ENCODE measurements around the gene NUDT21.
A peak's percentile ranks its signal among the peaks of the same experiment; 100 is the strongest.

The NUDT21 gene

GRCh38 chr16:56425439-56425832, 25.7 kb downstream of the NUDT21 start, which contains the start of gene AMFR:
Gene AMFR, minus strand, starts transcription at chr16:56425545. Its CDS starts 218 bp downstream, at chr16:56425327.
- Histone ChIP-seq H3K27me3 (no peaks in the 10 kb centered on the region), H3K36me3 (peaks cover 3% of the 10 kb centered on the region), H3K4me1 (ENCODE audit: control insufficient read depth in 1 of 2, insufficient read depth in 1 of 2, low read depth in 1 of 2, low read length in 1 of 2) (peaks cover 18 to 22% of the 10 kb centered on the region in 2 experiments), H3K27ac (peak within 1 kb of the TSS; percentile 71), H3K9me3 (no peaks in the 10 kb centered on the region), H3K4me3 (ENCODE audit: low read depth in 1 of 2, low read length in 1 of 2) (peak within 1 kb of the TSS; percentile 77 to 81)
- peak; percentile 72 for TF ChIP-seq CTCF (IDR thresholded peaks at IDR 0.05)

GRCh38 chr16:56424791-56425438, 26.2 kb downstream of the NUDT21 start:
- TF ChIP-seq CTCF (IDR thresholded peaks at IDR 0.05): no peak
- H3K4me3 ChIP-seq (ENCODE audit: low read depth in 1 of 2, low read length in 1 of 2): peak overlapping the region; percentile 77 to 81
- peaks cover 18 to 22% of the 10 kb centered on the region in 2 experiments for H3K4me1 ChIP-seq (ENCODE audit: control insufficient read depth in 1 of 2, insufficient read depth in 1 of 2, low read depth in 1 of 2, low read length in 1 of 2)
- H3K9me3 ChIP-seq: no peaks in the 10 kb centered on the region
- no peaks in the 10 kb centered on the region for H3K36me3 ChIP-seq
- H3K27me3 ChIP-seq: no peaks in the 10 kb centered on the region
- H3K27ac ChIP-seq: peak overlapping the region; percentile 71

GRCh38 chr16:56424404-56424764, 26.7 kb downstream of the NUDT21 start:
- peak overlapping the region; percentile 71 for H3K27ac ChIP-seq
- no peak for TF ChIP-seq CTCF (IDR thresholded peaks at IDR 0.05)

GRCh38 chr16:56423584-56424403, 27.3 kb downstream of the NUDT21 start:
- Histone ChIP-seq H3K27me3 (no peaks in the 10 kb centered on the region), H3K4me1 (ENCODE audit: control insufficient read depth in 1 of 2, insufficient read depth in 1 of 2, low read depth in 1 of 2, low read length in 1 of 2) (peaks cover 18 to 22% of the 10 kb centered on the region in 2 experiments), H3K27ac (peak overlapping the region; percentile 71), H3K4me3 (ENCODE audit: low read depth in 1 of 2, low read length in 1 of 2) (peak overlapping the region; percentile 77 to 81), H3K9me3 (no peaks in the 10 kb centered on the region), H3K36me3 (no peaks in the 10 kb centered on the region)
- TF ChIP-seq CTCF (IDR thresholded peaks at IDR 0.05): no peak

More at GRCh38 chr16:56424404-56424764, 26.7 kb downstream of the NUDT21 start:
- Histone ChIP-seq H3K4me1 (ENCODE audit: control insufficient read depth in 1 of 2, insufficient read depth in 1 of 2, low read depth in 1 of 2, low read length in 1 of 2) (peaks cover 18 to 22% of the 10 kb centered on the region in 2 experiments), H3K9me3 (no peaks in the 10 kb centered on the region), H3K27me3 (no peaks in the 10 kb centered on the region), H3K36me3 (no peaks in the 10 kb centered on the region), H3K4me3 (ENCODE audit: low read depth in 1 of 2, low read length in 1 of 2) (peak overlapping the region; percentile 77 to 81)

- Histone ChIP-seq H3K4me1 (ENCODE audit: control insufficient read depth in 1 of 2, insufficient read depth in 1 of 2, low read depth in 1 of 2, low read length in 1 of 2) (peaks cover 18 to 22% of the 10 kb centered on the region in 2 experiments), H3K9me3 (no peaks in the 10 kb centered on the region), H3K36me3 (no peaks in the 10 kb centered on the region), H3K4me3 (ENCODE audit: low read depth in 1 of 2, low read length in 1 of 2) (no peak overlapping the region), H3K27me3 (no peaks in the 10 kb centered on the region), H3K27ac (no peak overlapping the region)
- TF ChIP-seq CTCF (IDR thresholded peaks at IDR 0.05): no peak
Measured at GRCh38 chr16:56422896-56423441, 28.2 kb downstream of the NUDT21 start.

All from neutrophil (primary cell).